ENCODE data around the gene LRRC53. TPM values are rescaled to one million over a fixed set of nuclear protein-coding genes. Genes with fewer than 3 reads are reported as not detected.

Gene LRRC53
- polyA plus RNA-seq, 3 donors: not detected

GRCh38 chr1:74470936-74471335, 41.5 kb downstream of the LRRC53 start:
- WGBS (ENCODE audit: insufficient coverage): 60% methylated on average over 1 of the region's 3 CpGs
- intact Hi-C loops (cut with micrococcal nuclease): no loop called here
- Mint-ChIP-seq H3K4me1 (no peaks in the 10 kb centered on the region), H3K27me3 (ENCODE audit: low read depth in 3 of 3) (no peaks in the 10 kb centered on the region), H3K36me3 (no peaks in the 10 kb centered on the region), H3K4me3 (no peak overlapping the region), H3K9me3 (no peaks in the 10 kb centered on the region), H3K27ac (no peak overlapping the region)
- Histone ChIP-seq H3K4me2 (replicated peaks; ENCODE audit: extremely low read depth, low read length, poor library complexity, severe bottlenecking) (no peak overlapping the region), H3K9me3 (replicated peaks in 1 of 2; ENCODE audit: control insufficient read depth in 1 of 2, insufficient read depth in 1 of 2, low read length in 2 of 2) (no peaks in the 10 kb centered on the region), H3K27ac (ENCODE audit: low read depth in 1 of 2, low read length in 2 of 2) (no peak overlapping the region), H3K4me3 (replicated peaks in 1 of 3; ENCODE audit: low read depth in 2 of 3, low read length in 3 of 3) (no peak overlapping the region), H3K27me3 (ENCODE audit: control insufficient read depth in 2 of 2, insufficient read depth in 2 of 2, low read length in 2 of 2) (no peaks in the 10 kb centered on the region), H3K36me3 (replicated peaks in 1 of 2; ENCODE audit: control insufficient read depth in 1 of 2, insufficient read depth in 2 of 2, low read length in 2 of 2) (no peaks in the 10 kb centered on the region), H4K20me1 (ENCODE audit: insufficient read depth, low read length) (no peaks in the 10 kb centered on the region), H3K79me2 (ENCODE audit: insufficient read depth, low read length) (no peaks in the 10 kb centered on the region), H3K9ac (ENCODE audit: insufficient read depth, low read length, poor library complexity, severe bottlenecking) (no peak overlapping the region), H2AFZ (ENCODE audit: insufficient read depth, low read depth, low read length, poor library complexity, severe bottlenecking) (no peak overlapping the region), H3K4me1 (ENCODE audit: control insufficient read depth in 1 of 2, insufficient read depth in 2 of 2, low read length in 2 of 2) (no peaks in the 10 kb centered on the region)
- no peak for TF ChIP-seq CTCF (IDR thresholded peaks at IDR 0.05)
- DNase-seq: no peak

GRCh38 chr1:74470251-74470650, 42.2 kb downstream of the LRRC53 start:
- no peak overlapping the region for H3K4me3 Mint-ChIP-seq
- intact Hi-C loops (cut with micrococcal nuclease): no loop called here
- WGBS (ENCODE audit: insufficient coverage): 76% methylated on average over 2 of the region's 3 CpGs
- peaks cover 0 to 3% (median 0%) of the 10 kb centered on the region in 7 donors for H3K9me3 Mint-ChIP-seq
- no peak for DNase-seq
- H3K27ac Mint-ChIP-seq: no peak overlapping the region
- Histone ChIP-seq H3K4me1 (ENCODE audit: control insufficient read depth in 1 of 2, insufficient read depth in 2 of 2, low read length in 2 of 2) (no peaks in the 10 kb centered on the region), H3K27me3 (ENCODE audit: control insufficient read depth in 2 of 2, insufficient read depth in 2 of 2, low read length in 2 of 2) (no peaks in the 10 kb centered on the region), H3K4me3 (replicated peaks in 1 of 3; ENCODE audit: low read depth in 2 of 3, low read length in 3 of 3) (no peak overlapping the region), H3K4me2 (replicated peaks; ENCODE audit: extremely low read depth, low read length, poor library complexity, severe bottlenecking) (no peak overlapping the region), H3K79me2 (ENCODE audit: insufficient read depth, low read length) (no peaks in the 10 kb centered on the region), H3K9me3 (replicated peaks in 1 of 2; ENCODE audit: control insufficient read depth in 1 of 2, insufficient read depth in 1 of 2, low read length in 2 of 2) (peaks cover 0 to 5% of the 10 kb centered on the region in 2 donors), H3K27ac (ENCODE audit: low read depth in 1 of 2, low read length in 2 of 2) (no peak overlapping the region), H3K36me3 (replicated peaks in 1 of 2; ENCODE audit: control insufficient read depth in 1 of 2, insufficient read depth in 2 of 2, low read length in 2 of 2) (no peaks in the 10 kb centered on the region), H3K9ac (ENCODE audit: insufficient read depth, low read length, poor library complexity, severe bottlenecking) (no peak overlapping the region), H4K20me1 (ENCODE audit: insufficient read depth, low read length) (no peaks in the 10 kb centered on the region), H2AFZ (ENCODE audit: insufficient read depth, low read depth, low read length, poor library complexity, severe bottlenecking) (no peak overlapping the region)
- no peaks in the 10 kb centered on the region for H3K4me1 Mint-ChIP-seq
- TF ChIP-seq CTCF (IDR thresholded peaks at IDR 0.05): no peak
- H3K36me3 Mint-ChIP-seq: no peaks in the 10 kb centered on the region
- no peaks in the 10 kb centered on the region for H3K27me3 Mint-ChIP-seq (ENCODE audit: low read depth in 3 of 3)
